Fibroblast of lung (primary cell): ENCODE results near the gene PHTF2.

Experiments used
- CTCF ChIP-seq, 2 donors: IDR thresholded peaks in 1 of 2; conservative IDR thresholded peaks in 1 of 2; 1 replicate in 1 of 2; 2 replicates in 1 of 2; pipeline ENCODE4 v1.5.1; 2011 to 2012; ENCODE audit warnings: low read length in 2 of 2, control low read depth in 1 of 2, inconsistent platforms in 1 of 2, low read depth in 1 of 2, mild to moderate bottlenecking in 1 of 2
- EZH2 ChIP-seq: IDR thresholded peaks from 2 replicates; pipeline ENCODE4 v1.5.1; 2012; ENCODE audit warnings: low read length, control low read depth, mild to moderate bottlenecking; ENCODE audit errors: missing control alignments

- TF ChIP-seq CTCF (conservative IDR thresholded peaks at IDR 0.05 in 1 of 2, IDR thresholded peaks at IDR 0.05 in 1 of 2; ENCODE audit: low read depth in 1 of 2, low read length in 2 of 2) (no peak), EZH2 (no peak)
Observed at GRCh38 chr7:77813180-77813579, 14.6 kb downstream of the PHTF2 start.
